KG1 (cell line): ENCODE measurements around the gene CALCA.
"Not testable (repeated sequence)": the region's sequence is repeated elsewhere in the genome, so short reads cannot be mapped to it uniquely, and the experiment has no call there.

Experiments
- DNase-seq: peaks from one replicate; lab custom pipeline; 2025; lab: John Stamatoyannopoulos, UW

CALCA gene, protein sequence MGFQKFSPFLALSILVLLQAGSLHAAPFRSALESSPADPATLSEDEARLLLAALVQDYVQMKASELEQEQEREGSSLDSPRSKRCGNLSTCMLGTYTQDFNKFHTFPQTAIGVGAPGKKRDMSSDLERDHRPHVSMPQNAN

DNA sequence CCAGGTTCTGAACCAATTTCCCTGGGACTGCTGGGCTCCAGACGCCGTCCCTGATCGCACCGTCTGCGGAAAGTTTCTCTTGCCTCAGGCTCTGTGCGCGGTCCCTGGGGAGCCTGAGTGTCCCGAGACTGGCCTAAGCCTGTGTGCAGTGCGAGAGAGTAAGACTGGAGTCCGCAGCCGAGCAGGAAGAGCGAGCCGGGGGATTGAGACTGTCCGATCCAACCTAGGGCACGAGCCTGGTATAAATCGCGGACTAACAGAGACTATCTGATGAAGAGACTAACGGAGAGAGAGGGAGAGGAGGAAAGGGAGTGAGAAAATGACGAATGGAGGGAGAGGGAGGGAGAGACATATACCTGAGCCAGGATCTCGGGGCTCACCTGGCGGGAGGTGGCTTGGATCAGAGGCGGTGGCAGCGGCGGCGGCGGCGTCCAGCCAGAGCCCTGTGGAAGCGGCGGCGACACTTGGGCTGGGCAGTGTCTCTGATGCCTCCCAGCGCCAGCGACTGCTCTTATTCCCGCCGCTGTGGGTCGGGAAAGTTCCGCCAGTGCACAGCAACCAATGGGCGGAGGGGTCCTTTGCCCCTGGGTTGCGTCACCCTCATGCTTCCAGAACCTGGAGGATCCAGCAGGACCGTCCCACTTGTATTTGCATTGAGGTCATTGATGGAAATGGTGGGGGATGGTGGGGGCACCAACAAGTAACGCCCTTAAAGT is at the start of gene CALCA:
TSS of gene CALCA (minus strand) at position 487 of the 716 bp plus-strand sequence. CDS start 1,159 bp downstream, outside the sequence.
- DNase-seq: no peak

DNA sequence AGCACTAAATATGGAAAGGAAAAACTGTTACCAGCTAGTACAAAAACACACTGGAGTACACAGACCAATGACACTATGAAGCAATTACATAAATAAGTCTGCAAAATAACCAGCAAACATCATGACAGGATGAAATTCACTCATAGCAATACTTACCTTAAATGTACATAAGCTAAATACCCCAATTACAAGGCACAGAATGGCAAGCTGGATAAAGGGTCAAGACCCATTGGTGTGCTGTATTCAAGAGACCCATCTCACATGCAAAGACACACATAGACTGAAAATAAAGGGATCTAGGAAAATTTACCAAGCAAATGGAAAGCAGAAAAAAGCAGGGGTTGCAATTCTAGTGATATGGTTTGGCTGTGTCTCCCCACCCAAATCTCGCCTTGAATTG is 44.0 kb upstream of the CALCA start:
- no peak for DNase-seq

DNA sequence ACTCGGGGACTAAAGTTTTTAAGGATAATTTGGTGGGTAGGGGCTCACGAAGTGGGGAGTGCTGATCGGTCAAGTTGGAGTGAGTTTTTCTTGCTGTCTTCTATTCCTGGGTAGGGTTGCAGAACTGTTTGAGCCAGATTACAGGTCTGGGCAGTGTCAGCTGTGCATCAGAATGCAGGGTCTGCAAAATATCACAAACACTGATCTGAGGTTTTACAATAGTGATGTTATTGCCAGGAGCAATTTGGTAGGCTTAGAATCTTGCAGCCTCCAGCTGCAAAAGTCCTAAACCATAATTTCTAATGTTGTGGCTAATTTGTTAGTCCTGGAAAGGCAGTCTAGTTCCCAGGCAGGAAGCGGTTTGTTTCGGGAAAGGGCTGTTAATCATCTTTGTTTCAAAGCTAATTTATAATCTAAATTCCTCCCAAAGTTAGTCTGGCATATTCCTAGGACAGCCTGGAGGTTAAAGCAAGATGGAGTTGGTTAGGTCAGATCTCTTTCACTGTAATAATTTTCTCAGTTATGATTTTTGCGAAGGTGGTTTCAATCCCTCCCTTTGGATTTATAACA is 39.7 kb upstream of the CALCA start:
- DNase-seq: no peak

DNA sequence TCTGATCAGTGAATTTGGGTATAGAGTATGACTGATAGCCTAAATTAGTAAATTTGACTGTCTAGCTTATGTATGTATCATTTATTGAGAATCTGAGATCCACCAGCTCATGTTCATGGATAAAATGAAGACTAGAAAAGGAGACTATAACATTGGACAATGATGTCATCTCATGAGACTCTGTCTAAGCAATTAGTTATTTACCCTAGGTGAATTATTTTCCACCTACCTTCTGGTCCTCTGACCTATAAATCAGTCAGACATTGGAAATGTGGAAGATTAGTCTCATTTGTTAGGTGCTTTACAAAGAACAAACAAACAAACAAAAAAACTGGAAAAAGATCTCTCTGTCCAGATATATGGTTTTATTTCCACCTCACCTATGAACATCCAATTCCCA is 38.7 kb upstream of the CALCA start:
- DNase-seq: no peak

DNA sequence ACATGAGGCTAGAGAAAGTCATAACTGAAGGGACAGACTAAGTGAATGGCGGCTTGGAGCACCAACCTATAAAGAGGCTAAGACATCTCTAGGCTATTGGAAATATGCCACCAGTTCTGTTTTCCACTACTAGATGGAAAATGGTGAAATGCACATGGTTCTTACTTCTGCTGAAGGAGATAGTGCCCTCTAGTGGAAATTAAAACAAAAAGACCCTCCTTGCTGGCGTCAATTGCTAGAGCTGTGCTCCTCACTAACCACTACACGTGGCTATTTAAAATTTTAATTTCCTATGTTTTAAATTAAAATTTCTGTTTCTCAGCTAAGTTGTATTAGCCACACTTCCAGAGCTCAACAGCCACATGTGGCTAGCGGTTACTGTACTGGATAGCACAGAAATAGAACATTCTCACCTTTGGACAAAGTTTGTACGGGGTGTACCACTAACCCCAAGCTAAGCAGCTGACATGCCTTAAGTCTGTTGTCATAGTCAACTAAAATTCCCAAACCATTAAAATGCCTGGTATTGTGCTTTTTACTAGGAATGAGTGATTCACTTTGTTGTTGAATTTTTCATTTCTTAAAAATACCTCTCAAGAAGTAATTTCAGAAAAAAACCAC is 34.1 kb upstream of the CALCA start:
- no peak for DNase-seq

DNA sequence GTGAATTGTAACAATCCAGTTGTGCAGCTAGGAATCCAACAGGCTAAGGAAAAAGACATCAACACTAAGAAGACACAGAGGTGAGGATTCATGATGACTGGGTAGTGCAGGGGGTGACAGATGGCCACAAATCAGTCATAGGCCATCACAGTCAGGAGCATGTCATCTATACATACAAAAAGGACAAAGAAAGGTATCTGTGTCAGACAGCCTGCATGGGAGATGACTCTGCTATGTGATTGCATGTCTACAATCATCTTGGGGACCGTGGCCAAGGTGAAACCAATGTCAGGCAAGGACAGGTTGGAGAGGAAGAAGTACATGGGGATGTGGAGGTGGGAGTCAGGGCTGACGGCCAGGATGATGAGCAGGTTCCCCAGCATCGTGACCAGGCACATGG is 16.0 kb upstream of the CALCA start:
- not testable (repeated sequence) for DNase-seq

DNA sequence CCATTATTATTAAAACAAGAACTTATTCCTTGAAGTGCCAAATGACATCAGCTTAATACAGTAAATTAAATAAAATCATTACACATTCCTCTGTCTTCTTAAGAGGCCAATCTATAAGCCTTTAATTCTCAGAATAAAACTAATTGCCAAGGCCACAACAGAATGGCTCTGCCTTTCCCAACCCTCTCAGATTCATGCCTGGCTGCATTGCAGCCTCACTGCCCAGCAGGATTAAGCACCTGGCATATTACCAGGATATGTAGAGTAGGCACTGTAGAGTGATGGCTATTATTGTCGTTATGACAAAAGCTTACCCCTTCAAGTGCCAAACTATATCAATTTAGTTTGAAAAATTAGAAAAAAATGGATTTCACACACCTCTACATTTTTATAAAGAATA is 9.4 kb upstream of the CALCA start:
- DNase-seq: no peak

DNA sequence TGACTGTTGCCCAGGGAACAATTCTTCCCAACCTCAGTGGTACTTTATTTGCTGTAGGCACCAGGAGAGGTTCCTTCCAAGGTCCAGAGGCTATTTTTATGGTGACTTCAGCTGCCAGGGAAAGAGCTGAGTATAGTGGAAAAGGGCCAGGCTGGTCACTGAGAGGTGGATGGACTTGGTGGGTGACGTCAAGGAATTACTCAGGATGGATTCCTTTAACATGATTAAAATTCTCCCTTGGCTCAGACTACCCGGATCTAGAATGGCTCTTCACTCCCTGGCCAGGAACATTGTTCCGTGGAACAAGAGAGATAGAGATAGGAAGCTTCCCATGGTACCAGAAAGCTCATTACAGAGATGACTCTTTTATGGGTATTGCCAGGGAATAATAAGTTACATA is 8.7 kb upstream of the CALCA start:
- DNase-seq: no peak

DNA sequence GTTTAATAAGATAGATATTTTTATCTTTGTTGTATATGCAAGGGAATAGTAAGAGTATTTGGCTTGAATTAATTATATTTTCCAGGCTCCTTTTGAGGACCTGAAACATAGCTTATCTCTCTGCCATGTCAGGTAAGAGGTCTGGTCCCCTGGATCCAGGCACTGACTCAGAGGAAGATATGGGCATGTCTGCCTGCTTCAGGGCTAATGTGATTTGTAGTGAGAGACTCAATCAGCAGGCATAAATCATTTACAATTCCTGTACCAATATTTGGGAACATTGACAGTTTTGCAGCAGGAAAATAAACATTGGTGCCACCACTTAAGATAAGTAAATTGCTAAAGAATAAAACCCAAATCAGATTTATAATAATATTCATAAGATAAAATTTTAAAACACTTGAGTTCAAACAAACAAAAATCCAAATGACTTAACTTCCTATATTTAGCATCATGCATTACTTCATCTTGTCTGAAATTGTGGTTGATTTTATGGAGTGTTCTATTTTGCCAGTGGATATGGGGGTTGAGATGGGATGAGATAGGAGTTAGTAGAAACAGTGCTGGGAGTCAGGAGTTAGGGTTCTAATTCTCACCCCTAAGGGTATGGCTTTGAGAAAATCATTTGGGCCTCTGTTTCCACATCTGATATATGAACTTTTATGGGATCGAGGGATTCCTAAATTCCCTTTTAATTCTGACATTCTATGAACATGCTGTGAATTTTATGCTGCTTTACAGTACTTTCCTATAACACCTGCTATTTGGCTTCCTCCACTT is 5.1 kb upstream of the CALCA start:
- no peak for DNase-seq

DNA sequence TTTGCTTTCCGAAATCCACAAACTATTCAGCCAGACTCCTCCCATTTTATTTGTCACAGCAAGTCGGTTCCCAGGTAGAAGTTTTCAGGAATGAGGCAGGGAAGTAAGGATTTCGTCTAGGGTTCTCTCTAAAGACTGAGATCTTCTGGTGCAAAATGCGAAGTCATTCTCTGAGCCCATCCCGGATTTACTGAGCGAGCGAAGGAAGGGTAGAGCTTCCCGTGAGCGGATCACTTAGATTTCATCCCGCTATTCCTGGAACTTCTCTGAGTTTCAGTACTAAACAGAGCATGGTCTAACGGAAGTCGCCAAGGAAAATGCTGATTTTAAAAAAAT is 3.1 kb upstream of the CALCA start:
- no peak for DNase-seq

DNA sequence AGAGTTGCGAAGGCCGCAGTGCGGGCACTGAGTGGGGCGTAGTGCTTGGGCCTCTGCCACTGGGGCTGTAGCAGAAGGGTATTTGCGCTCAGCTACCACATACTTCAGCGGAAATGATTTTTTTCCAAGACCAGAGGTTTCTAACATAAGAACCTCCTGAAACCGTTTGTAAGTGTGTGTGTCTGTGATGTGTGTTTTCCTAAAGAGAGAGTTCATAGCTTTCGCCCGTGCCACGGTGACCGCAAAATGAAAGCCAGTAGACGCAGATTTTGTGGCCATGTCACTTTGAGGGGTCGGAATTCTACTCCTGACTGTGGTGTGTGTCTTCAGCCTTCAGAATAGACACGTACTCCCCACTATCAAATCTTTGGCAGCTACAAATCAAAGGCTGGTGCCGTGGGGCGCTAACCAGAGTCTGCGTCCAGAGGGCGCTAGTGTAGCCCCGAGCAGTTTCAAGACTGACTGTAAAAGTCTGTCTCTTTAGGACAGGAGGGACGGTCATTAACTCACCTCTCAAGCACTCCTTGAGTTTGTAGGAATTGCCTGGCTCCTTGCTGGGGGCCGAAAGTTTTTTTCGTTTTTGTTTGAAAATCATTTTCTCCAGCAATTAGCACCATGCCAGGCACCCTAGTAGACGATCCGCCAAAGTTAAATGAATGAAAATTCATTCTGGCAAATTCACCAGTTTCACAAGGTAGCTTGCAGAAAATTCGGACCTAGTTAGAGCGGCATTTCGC is 2.5 kb upstream of the CALCA start:
- DNase-seq: no peak

DNA sequence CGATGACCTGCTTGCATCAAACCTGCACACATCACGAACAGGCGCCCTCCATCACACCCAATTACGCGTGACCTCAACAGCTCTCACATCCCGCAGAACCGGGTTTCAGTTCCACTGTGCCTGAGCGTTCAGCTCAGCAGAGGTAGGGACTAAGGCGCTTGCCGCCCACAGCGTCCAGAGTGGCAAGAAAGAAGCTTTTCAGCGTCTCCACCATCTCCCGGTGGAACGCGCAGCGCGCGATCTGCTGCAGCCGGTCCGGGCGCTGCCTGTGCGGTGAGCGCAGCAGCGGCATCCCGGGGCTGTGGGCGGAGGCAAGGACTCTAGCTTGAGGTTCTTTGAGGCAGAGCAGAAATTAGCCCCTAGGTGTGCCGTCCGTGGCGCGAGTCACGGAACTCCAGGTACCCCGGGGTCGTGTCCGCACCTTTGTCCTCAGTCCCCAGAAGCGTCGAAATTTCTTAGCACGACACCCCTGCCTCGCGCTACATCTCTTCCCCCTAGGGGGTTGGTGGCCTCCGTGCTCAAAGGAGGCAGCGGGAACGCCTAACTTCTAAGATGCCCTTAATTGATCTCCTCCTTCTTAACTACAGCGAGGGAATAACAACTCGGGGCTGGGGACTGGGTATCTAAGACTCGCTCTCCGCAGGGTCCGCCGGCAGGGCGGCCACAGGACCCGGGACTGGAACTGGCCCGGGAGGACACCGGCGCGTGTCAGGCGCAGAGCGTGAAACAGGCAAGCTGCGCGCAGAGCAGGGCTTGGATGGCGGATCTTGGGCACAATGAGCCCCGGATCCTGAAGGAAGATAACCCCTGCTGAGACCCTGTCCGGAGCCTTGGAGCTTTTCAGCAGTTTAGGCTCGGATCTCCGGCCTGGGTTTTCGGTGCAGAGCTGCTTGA is 1.7 kb upstream of the CALCA start:
- DNase-seq: no peak

DNA sequence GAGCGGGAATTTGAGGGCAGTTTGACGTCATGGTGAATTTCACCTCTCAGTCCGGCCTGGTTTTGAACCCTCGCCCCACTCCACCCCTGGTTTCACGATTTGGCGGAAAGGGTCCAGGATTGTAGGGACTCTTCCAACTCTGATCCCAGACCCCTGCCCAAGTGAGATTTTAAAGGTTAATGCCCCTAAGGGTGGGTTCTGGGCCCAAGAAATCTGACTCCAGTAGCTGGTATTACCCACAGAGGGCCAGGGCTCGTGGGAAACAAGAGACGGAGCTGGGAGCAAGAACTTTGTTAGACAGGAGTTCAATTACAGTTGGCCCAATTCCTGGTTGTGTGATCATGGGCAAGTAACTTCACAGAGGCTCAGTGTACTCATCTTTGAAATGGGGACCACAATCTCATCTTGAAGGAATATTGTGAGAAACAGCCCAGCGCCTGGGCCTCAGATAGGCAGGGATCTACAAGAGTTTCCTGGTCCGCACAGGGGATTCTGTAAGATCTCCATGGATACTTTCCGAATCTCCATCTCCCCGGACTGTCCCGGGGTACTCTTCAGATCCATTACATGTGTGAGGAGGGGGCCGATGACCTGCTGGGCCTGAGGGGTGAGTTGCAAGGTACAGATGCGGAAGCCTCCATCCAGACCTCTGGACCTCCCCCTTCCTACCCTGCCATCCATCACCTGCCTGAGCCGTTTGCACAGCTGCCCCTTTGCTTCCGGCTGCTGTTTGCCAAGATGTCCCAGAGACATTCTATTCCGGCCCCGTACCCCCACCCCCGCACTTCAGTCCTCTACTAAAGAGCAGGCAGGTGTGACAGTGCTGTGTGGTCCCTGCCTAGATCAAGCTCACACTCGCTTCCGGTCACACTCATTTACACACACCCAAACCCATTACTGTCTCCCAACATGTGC is 687 bp upstream of the CALCA start:
- no peak for DNase-seq

DNA sequence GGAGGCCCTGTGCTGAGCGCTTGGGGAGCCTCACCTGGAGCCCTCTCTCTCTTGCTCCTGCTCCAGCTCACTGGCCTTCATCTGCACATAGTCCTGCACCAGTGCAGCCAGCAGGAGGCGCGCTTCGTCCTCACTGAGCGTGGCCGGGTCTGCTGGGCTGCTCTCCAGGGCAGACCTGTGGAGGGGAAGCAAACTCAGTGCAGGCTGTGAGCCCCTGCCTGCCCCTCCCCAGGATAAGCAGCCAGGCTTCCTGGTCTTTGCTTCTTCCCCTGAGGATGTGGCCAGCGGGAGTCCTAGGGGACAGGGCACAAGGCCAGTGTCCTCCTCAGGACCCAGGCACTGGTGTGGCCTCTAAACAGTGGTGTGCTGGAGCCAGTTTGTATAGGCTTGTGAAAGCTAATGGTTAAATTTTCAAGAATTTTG is 2.2 kb downstream of the CALCA start:
- DNase-seq: no peak

DNA sequence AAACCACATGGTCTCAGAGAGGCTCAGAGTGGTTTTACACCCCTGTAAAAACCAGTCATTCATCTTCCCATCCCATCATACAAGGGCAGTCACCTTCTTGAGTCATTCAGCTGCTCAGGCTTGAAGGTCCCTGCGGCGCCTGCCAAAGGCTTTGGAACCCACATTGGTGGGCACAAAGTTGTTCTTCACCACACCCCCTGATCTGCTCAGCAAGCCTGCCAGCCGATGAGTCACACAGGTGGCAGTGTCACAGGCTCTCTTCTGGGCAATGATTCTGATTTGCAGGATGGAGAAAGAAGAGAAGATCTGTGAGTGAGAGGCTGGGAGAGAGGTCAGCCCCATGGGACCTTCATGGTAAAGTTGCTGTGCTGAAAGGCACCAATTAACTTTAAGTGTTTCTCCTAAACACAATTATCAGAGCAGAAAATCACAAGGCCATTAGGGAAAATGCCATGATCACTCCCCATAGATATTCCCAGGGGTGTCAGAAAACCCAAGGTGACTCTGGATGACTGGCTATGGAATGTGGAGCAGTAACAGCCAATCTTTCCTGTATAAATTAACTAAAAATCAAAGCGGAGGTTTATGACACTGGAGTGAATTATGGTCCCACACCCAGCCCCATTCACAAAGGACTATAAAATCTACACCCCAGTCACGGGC is 4.4 kb downstream of the CALCA start:
- DNase-seq: no peak

DNA sequence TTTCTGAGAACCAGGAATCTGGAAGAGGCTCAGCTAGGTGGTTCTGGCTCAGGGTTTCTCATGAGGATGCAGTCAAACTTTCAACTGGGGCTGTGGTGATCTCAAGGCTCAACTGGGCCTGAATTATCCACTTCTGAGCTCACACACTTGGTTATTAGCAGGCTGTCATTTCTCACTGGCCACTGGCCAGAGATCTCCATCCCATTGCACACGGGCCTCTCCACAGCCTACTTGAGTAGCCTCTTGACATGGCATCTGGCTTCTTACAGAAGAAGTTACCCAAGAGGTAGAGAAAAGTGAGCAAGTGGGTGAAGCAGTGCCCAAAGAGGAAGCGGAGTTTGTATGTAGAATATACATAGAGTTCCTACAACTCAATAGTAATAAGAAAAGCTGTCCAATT is 16.0 kb downstream of the CALCA start:
- DNase-seq: no peak

DNA sequence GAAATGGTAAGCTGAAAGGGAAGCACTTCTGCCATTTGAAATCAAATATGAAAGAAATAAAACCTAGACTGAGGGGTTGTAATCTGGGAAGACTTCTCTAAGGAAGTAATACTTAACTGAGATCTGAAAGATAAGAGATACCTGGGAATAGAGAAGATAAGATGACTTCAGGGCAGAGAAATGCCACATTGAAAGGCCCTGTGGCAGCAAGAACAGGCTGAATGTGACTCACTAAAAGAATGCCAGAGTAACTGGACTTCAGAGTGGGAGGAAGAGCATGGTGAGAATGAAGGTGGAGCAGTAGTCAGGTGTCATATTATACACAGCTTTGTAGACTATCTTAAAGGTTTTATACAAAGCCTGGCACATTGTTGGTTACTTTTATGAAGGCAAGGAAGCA is 17.6 kb downstream of the CALCA start:
- no peak for DNase-seq

DNA sequence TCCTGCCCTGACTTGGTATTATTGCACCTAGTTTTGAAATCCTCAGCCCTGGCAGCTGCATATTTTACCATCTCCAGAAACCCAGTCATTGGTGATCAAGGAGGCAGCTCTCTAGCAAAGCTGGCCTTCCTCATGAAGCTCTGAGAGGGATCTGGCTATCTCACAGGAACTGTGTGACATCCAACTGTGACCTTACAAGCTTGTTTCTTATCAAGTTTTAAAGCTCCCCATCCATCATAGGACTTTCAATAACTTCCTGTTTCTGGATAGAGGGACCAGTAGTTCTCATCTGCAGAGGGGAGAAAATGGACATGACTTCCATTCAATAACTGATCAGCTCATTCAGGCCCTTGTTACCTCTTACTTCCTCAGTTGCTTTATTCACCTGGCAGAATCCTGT is 18.2 kb downstream of the CALCA start:
- no peak for DNase-seq

DNA sequence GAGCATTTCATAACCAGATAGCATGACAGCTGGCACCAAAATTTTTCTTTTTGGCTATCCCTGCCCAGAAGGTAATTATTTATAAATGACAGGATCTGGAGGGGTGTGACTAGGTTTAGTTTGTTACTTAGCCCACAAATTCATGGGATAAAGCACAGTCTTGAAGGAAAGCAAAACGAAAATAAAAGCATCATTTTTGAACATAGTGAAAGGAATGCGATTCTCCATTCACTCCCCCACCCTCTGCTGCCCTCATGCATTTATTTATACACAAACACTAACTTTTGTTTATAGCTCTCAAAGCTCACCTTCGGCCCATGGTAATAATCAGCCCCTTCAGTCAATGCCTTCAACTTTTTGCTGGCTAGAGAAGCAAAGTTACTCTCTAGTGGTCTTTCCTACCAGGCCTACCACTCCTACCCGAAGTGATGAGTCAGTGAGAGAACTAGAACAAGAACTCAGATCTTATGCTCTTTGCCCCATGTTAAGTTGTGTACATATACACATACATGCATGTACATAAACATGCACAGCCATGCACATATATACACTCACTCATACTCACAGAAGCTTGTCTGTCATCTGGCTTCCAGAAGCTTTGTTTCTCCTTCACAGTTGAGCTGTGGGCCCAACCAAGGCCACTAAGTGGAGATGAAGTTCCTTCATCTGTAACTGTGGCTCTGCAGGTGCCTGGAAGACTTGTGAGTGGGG is 22.6 kb downstream of the CALCA start:
- no peak for DNase-seq
